Activated CD4-positive, CD25-positive, alpha-beta regulatory T cell treated with anti-CD3 and anti-CD28 coated beads, Interleukin-2, amount 50 U/mL, for 24 hours (primary cell): Measurements from ENCODE around the gene PPY.

ENCODE experiments used
- ATAC-seq, 2 donors: fragments of 150-1000 bp; cut with Tn5 transposase; one replicate each; pipeline ENCODE4 v1.10.0; 2021; ENCODE audit warnings: mild to moderate bottlenecking in 1 of 2, moderate library complexity in 1 of 2

Gene PPY

DNA sequence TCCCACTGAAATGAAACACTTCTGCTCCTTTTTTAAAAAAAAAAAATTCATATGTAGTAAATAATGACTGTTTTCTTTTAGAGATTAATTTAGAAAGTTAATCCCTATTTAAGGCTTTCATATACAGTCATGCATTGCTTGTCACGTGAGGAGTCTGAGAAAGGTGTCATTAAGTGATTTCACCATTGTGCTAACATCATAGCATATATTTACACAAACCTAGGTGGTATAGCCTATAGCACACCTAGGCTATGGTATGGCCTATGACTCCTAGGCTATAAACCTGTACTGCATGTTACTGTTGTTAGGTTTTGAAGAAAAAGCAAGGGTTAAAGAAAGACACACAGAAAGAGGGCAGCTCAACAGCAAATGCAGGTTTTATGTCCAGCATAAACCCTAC, 13.7 kb downstream of the PPY start:
- peak; percentile 73 to 77 for ATAC-seq

DNA sequence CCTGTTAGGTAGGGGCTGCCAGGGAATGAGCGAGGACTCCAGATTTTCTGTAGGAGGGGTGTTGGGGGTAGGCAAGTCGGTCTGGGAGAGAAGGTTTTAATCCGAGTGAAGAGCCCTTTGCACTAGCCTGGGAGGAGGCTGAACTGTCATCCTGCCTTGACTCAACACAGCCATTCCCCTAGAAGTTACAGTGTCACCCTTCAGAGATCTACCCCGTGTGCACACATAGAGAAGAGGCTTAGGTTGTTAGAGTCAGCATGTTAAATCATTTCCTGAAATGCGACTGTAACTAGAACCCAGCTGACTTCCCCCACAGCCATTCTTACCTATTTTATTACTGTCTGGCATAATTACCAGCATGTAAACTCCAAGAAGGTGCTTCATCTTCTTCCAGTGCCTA, 14.3 kb downstream of the PPY start:
- peak; percentile 57 to 73 for ATAC-seq

DNA sequence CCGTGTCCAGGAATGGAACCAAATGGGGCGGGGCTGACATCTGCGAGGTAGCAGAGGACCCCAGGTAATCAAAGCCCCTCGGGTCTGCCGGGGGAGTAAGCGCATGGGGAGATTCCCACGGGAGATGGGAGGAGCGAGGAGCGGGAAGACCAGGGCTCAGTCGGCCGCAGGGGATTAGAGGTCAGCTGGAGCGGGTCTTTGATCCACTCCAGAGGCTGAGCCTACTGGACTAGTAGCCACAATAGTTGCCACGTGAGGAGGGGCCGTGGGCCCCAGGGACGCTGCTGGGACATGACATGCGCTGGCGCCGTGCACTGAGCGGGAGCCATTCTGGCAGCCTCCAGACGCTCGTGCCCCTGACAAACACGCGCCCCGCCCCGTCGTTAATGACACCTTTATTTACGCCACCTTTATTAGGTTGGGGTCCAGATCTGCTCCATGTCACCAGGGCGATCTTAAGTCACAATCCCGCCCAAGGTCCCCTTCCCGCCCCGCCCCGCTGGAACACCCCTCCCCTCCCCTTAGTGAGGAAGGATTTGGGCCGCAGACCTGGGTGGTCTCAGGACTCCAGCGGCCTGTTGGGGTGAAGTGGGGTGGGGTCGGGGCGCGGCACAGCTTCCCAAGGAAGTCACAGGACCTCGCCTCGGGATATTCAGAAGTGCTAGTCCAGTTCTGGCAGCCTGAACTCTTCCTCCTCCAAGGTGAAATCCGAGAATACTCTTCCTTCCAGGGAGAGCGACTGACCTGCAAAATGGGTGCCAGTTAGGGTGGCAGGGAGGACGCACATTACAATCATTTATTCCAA, 15.0 kb downstream of the PPY start:
- no peak for ATAC-seq

DNA sequence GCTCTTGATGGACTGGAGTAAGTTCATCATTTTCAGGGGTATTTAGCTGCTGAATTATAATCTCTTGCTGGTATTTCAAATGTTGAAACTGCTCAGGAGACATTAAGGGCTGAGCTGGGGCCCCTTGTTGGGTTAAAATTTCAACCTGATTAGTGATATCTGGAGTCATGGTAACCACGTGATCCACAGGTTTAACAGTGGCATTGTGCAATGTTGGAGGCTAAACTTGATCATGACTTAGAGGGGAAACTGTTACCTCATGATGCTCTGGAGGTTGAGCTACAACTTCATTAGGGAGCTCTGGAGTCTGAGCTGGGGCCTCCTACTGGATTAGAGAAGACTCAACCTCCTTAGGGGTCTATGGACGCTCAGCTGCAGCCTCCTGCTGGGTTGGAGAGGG, 17.7 kb downstream of the PPY start:
- ATAC-seq = peak; percentile 10 to 42

DNA sequence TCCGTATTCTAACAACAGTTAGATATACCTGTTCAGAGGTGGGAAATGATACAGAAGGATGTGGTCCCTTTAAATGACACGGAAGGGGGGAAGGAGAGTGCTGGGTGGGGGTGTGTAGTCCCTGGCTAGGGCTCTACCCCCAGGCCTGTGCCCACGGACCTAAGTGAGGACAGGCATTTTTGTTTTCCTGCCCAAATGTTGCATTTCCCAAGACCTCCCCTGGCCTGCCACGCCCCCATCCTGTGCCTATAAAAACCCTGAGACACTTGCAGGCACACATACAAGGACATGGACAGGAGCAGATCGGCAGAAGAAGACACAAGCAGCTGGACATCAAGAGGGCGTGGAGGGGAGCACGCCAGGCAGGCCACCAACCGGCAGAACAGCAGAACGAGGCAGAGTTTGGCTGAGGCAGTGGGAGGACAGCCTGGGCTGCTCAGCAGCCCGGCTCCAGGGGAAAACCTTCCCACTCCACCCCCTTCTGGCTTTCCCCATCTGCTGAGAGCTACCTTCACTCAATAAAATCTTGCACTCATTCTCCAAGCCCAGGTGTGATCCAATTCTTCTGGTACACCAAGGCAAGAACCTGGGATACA, 21.7 kb downstream of the PPY start:
- ATAC-seq = no peak

DNA sequence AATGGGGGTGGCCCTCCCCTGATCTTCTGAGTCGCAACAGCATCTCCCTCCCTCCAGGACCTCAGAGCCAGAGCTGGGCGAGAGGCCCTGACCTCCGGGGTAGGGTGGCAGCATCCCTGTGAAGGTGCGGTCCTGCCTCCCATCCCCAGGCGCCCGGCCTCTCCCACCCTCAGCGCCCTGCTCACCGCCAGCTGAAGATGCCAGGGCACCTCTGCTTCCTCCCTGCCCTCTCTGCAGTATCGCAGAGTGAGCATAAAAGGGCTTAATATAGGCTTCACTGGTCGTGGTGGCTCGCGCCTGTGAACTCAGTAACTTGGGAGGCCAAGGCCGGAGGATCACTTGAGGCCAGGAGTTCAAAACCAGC, 24.3 kb downstream of the PPY start:
- ATAC-seq = no peak

DNA sequence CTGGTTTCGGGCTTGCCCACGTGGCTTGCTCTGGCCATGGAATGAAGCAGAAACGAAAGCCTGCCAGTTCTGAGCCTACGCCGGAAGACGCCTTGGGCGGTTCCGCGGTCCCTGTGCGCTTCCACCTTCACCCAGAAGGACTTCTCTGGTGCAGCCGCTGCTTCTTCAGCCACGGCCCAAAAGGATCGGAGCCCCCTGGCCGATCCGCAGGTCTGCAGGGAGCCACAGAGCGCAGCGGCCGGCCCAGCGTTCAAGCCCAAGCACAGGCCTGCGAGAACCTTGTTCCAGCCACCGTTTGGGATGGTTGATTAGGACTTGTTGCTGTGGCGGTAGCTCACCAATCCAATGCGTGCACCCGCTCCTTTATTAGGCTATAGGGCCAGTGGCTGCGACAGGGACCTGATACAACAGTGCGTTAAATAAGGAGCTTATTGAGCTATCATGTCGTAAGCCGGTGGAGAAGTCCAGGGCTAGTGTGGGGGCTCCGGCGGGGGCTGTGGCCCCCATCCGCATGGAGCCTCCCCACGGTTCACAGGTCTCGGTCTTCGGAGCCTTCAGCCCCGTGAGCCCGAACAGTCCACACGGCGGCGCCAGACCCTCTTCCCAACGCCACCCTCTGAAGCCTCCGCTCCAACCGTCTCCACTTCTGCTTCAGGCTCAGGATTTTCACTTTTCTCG, 24.8 kb downstream of the PPY start:
- peak; percentile 70 to 78 for ATAC-seq

DNA sequence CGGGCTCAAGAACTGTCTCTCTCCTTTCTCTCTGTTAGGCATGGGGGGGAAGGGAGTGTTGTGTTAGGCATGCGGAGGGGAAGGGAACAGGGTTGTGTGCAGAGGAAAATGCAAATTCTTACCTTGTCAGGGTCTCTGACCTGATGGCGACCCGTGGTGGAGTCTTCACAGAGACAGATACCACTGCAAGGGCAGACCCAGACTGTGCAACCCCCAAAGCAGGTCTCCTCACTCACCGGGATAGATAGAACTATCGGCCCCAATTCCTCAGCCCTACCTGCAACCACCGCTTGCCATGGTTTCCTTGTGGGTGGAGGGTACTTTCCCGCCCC, 25.3 kb downstream of the PPY start:
- ATAC-seq = no peak

DNA sequence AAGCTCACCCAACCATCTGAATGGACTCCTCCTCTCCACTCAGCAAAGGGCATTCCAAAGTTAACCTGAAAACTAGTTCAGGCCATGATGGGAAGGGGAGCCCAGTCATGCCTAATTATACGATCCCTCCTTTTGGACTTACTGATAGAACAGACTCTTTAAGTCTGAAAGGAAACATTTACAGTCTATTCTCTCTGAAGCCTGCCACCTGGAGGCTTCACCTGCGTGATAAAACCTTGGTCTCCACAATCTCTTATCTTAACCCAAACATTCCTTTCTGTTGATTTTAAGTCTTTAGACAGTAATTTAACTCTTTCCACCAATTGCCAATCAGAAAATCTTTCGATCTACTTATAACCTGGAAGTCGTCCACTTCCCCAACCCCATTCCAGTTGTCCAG, 25.9 kb downstream of the PPY start:
- ATAC-seq = no peak

DNA sequence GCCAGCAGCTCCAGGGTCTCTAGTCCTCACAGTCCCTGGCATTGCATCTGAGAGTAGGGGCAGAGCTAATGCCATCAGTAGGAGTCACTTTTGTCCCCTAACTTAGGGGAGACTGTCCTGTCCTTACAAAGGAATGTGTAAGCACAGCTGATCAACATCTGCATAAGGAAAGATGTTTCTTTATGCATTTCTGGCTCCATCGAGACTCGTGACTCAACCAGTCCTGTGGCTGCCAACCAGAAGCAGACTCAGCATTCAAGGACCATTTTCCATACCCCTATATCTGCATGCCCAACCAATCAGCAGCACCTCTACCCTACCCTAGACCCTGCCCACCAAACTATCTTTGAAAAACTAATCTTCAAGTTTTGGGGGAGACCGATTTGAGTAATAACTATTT, 26.7 kb downstream of the PPY start:
- ATAC-seq = no peak

DNA sequence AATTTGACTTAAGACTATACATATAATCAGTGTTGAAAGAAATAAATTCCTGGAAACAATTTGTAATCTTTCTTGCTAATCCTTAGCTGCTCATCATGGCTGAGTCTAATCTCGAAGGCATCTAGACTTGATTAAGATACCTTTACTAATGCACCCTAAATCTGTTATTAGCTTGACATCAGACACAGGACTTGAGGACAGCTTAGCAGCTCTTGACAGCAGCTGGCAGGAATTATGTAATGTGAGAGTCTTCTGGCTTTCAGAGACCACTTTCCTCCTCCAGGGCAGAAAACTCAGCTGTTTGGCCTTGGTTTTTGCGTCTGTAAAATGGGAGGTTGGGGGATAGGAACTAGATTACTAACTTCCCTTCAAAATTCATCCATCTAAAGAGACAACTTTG, 27.8 kb downstream of the PPY start:
- no peak for ATAC-seq

DNA sequence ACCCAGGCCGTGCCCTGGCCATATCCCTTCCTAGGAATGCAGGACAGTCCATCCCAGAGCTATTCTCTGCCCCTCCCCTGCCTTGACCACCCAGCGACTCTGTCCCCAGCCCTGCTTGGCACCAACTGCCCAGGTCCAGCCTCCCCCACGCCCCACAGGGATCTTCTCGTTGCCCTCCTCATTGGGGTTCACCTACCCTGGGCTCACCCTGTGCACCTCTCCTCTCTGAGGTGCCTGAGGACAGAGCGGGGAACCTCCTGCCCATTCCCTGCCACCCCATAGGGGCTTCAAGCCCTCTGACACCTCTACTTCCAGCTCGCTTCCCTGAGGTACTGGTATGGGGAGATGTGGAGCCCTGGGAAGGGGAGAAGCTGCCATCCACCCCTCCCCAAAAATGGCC, 28.7 kb downstream of the PPY start:
- ATAC-seq = no peak

DNA sequence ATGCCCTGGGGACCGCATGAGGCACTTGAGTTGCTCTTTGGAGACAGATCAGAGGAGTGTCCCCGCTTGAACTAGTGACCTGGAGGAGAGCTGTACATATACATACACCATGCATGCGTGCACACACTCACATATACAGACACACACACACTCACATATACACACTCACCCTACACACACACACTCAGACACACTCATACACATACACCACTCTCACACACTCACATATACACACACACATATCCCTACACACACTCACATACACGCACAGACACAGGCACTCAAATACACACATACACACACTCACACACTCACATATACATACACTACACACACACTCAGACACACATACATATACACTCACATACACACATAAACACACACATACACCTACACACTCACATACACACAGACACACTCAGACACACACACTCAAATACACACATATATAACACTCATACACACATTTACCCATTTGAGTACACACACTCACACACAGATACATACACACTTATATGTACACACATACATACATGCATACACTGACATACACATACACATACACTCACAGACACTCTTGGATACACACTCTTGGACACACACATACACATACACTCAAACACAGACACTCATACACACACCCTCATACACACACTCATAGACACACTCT, 29.5 kb downstream of the PPY start:
- ATAC-seq = no peak

DNA sequence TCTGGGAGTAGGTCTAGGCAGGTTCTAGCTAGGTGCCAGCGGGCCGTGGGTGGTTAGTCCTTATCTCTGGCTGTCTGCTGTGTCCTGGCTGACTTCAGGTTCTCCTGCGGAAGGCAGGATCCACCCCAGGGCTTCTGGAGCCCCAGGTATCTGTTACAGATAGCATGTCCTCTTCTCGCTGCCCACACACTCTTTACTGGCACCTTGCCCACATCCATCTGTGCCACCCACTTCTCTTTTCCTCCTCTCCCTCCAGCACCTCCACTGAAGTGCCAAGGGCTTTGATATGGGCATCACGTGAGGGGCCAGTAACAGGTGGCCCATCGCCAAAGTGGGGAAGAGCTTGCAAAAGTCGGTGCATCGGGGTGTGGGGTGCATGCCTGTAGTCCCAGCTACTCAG, 30.4 kb downstream of the PPY start:
- no peak for ATAC-seq

DNA sequence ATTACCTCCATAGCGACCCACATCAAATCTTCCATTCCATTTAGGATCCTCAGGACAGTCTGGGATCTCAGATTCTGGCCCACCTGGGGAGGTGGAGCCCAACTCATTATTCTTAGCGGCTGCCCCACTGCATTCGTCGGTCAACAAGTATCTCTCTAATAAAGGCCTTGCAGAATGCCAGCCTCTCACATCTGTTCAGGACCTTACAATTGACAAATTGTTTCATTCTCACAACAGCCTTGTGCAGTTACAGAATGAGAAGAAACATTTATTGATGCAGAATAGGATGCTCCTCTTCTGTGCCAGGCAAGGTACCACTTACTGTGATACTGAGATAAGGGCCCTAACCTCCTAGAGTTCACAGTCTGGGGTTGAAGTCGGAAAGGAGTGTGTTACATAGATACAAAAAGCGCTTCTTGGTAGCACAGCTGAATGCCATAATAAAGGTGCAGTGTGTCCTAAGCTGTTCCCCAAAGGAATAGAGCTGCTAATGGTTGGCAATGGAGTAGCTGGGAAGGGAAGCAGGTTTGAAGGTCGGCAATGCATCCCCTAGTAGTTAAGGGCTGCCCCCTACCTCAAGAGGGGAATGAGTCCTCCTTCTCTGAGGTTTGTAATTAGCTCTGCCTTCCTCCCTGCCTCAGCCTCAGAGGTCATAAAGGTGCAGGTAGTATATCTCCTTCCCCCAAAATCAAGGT, 32.6 kb downstream of the PPY start:
- ATAC-seq = no peak

DNA sequence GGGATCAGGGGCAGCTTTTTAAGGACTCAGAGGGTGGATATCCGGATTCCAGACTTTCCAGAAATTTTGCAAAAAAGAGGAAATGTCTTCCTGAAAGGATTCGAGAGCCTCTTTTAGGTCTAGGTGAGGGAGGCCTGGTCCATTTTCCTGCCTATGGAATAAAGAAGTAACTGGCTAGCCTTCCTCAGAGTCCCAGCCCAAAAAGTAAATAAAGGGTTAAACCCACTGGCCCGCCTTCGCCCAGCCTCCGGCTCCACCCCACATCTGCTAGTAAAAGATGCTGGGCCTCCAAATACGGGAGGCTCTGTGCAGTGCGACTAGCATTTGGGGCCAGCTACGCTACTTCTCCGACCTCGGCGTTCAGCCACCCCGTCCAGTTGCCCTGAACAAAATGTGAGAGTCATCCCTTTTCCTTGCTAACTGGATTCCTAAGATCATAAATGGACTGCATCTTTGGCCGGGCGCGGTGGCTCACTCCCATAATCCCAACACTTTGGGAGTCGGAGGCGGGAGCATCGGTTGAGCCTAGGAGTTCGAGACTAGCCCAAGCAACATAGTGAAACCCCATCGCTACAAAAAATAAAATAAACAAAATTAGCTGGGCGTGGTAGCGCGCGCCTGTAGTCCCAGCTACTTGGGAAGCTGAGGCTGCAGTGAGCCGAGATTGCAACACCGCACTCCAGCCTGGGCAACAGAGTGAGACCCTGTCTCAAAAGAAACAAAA, 34.1 kb downstream of the PPY start:
- ATAC-seq = peak; percentile 66 to 72

DNA sequence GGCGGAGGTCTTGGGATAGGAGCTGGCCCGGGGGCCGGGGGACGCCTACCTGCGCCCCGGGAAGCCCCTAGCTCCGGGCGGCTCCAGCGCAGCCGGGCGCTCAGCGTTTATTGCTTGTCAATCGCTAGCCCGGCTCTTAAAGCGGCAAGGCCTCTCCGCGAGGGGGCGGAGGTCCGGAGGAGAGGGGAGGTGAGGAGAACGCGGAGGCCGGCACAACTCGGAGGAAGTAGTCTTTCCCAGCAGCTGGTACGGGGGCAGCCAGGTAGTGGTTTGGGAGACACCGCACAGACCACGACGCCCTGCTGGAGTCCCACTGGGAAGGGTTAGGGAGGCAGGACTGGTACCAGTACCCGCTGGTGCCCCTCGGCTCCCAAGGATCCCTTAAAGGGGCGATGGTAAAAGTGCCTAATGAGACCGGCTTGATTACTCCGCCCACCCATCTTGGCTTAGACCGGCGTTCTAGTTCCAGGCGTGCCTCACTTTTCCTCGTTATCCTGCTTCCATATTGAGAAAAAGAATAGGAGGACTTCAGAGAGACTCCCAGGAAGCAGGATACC, 34.8 kb downstream of the PPY start, which contains the start of gene MPP2:
Gene MPP2, minus strand, starts transcription at position 112 of the 557 bp plus-strand sequence. CDS start 3,076 bp downstream, outside the sequence.
- peak; percentile 54 to 62 for ATAC-seq

DNA sequence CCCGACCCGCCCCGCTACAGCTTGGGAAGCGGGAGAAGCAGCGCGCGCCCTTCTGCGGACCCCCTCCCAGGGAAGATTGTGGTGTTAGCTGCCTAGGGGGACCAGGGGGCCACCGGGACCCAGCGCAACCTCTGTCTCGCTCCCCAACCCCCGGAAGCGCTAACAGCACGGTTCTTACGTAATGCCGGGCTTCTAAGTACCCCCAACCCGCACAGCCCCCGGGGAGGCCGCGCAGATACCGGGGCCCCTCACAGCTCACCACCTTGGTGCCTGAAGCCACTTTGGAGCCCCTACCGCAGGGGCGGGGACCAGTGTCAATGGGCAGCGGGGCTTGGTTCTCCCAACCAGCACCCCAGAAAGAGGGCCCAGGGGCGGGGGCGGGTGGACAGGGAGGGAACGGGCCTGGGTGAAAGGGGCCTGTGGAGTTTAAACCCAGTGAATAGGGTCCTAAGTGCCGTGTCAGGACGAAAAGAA, 35.3 kb downstream of the PPY start:
- ATAC-seq = peak in 1 of 2 donors; percentile 25

DNA sequence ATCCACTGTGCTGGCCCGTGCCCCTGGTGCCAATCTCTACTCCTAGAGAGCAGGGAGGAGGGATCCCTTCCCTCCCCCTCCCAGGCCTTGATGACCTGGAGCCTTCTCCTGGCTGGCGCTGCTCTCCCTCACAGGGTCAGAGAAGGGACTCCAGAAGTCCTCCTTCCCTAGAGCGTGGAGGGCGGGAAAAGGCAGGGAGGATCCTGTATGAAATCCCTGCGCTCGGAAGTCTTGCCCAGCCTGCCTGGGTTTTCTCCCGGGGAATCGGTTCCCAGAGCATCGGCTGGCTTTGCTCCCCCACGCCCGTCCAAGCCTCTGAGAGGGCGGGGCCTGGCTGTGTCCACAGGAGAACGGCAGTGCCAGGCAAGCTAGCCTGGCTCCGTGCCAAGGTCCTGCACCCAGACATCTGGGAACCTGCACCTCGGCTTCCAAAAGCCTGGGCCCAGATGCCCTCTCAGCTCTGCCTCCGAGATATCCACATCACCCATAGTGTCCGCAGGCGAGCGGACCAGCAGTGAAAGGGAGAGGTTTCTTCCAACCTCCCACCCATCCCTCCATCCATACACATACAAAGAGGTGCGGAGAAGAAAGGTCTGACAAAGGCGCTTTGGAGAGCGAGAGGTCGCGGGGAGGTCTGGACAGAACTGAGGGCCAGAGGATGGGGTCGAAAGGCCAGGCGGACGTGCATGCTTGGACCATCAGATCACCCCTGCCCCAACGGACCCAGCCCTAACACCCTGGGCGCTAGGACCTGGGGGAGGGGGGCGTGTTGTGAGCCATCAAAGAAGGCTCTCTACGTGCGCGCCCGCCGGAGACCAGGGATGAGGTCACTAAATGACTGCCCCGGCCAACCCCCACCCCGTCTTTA, 36.1 kb downstream of the PPY start:
- peak; percentile 29 to 33 for ATAC-seq

DNA sequence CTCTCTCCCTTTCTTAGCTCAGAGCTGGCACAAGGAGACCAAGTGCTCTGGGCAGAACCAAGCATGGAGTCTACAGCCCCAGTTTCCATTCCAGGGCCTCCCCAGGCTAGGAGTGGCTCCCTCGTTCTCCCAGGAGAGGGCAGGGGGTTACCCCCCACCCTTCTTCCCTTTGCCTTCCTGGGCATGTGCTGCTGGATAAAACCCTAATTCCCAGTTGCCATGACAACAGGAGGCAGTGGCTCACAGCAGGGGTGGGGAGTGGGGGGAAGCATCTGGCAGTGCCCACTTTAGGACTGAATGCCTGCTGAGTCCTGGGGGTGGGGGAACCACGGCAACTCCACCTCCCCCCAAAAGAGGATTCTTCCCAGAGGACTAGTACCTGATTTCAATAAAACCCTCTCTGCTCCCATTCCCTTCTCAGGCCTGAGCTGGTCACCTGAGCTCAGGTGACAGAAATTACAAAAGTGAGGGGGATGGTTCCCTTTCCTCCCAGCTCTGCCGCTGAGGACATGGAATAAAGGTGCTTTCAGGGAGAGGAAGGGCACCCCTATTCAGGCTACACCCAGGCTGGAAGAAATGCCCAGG, 36.8 kb downstream of the PPY start:
- no peak for ATAC-seq
